ENCODE data around the gene PEX26. TPM values are rescaled to one million over a fixed set of nuclear protein-coding genes. Genes with fewer than 3 reads are reported as not detected.
"Not testable (repeated sequence)": the region's sequence is repeated elsewhere in the genome, so short reads cannot be mapped to it uniquely, and the experiment has no call there.

PEX26 gene
- total RNA-seq, 3 donors from 2014 or later = 51.3 to 68.3 (median 58.2) TPM

DNA sequence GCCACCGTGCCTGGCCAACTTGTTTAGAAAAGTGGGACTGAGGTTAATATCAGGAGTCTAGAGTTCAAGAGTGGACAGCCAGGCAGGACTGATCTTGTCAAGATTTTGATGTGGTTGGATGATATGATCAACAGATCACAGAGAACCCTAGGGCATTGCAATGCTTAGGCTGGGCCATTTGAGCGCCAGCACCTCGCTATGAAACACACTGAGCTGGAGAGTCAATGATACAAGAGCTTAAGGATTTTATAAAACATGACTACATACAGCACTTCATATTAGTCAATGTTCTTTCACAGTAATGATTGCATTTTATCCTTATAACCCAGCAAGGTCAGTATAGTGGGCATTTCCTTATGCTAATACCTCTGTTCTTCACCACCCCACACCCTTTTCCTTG is 15.4 kb upstream of the PEX26 start:
- H3K36me3 Mint-ChIP-seq (ENCODE audit: insufficient read depth) = no peaks in the 10 kb centered on the region
- ATAC-seq (no peak), DNase-seq (no peak)
- no peaks in the 10 kb centered on the region for H3K9me3 Mint-ChIP-seq
- H3K4me1 Mint-ChIP-seq (ENCODE audit: low read depth) = peaks cover 4% of the 10 kb centered on the region
- H3K4me3 Mint-ChIP-seq = no peak overlapping the region
- peaks cover 38% of the 10 kb centered on the region for H3K27me3 Mint-ChIP-seq (ENCODE audit: low read depth)

DNA sequence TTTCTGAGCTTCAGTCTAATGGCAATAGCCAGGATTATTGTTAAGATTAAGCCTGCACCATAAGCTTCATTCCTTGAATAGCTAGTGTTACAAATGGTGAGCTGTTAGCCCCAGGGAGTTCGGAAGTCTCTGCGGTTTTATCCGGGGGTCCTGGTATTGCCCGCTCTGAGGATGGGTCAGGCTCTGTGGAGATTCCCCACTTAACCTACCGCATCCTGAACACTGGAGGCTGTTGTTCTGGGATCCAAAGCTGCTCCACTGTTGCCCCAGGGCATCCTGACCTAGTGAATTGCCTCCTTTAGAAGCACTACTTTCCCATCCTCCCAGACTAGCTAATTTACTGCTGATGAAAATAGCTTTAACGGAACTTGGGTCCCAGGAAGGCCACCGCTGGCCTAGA is 14.5 kb upstream of the PEX26 start:
- no peaks in the 10 kb centered on the region for H3K36me3 Mint-ChIP-seq (ENCODE audit: insufficient read depth)
- H3K4me1 Mint-ChIP-seq (ENCODE audit: low read depth) = peaks cover 4% of the 10 kb centered on the region

GRCh38 chr22:18063715-18064114 is 14.1 kb upstream of the PEX26 start:
- H3K4me1 Mint-ChIP-seq (ENCODE audit: low read depth); H3K36me3 Mint-ChIP-seq (ENCODE audit: insufficient read depth); H3K4me3 Mint-ChIP-seq; DNase-seq; ATAC-seq; H3K9me3 Mint-ChIP-seq: not testable (repeated sequence)
- H3K27me3 Mint-ChIP-seq (ENCODE audit: low read depth) = peaks cover 43% of the 10 kb centered on the region

More for the DNA sequence above, 14.5 kb upstream of the PEX26 start:
- Mint-ChIP-seq H3K4me3 (no peak overlapping the region), H3K9me3 (no peaks in the 10 kb centered on the region), H3K27me3 (ENCODE audit: low read depth) (peaks cover 43% of the 10 kb centered on the region)
- DNase-seq = no peak
- ATAC-seq = no peak

GRCh38 chr22:18064636-18065035 is 13.2 kb upstream of the PEX26 start:
- Mint-ChIP-seq H3K36me3 (ENCODE audit: insufficient read depth) (no peaks in the 10 kb centered on the region), H3K9me3 (no peaks in the 10 kb centered on the region), H3K4me1 (ENCODE audit: low read depth) (peaks cover 4% of the 10 kb centered on the region), H3K4me3 (no peak overlapping the region), H3K27me3 (ENCODE audit: low read depth) (peaks cover 40% of the 10 kb centered on the region)
- ATAC-seq (no peak), DNase-seq (no peak)

GRCh38 chr22:18065256-18065655 is 12.5 kb upstream of the PEX26 start:
- Mint-ChIP-seq H3K9me3 (no peaks in the 10 kb centered on the region), H3K27me3 (ENCODE audit: low read depth) (peaks cover 40% of the 10 kb centered on the region), H3K4me3 (no peak overlapping the region), H3K4me1 (ENCODE audit: low read depth) (peaks cover 4% of the 10 kb centered on the region), H3K36me3 (ENCODE audit: insufficient read depth) (no peaks in the 10 kb centered on the region)
- no peak for DNase-seq
- no peak for ATAC-seq

GRCh38 chr22:18066181-18066859 is 11.5 kb upstream of the PEX26 start:
- Mint-ChIP-seq H3K27me3 (ENCODE audit: low read depth) (peaks cover 38% of the 10 kb centered on the region), H3K36me3 (ENCODE audit: insufficient read depth) (no peaks in the 10 kb centered on the region), H3K4me1 (ENCODE audit: low read depth) (peaks cover 4% of the 10 kb centered on the region), H3K9me3 (no peaks in the 10 kb centered on the region), H3K4me3 (no peak overlapping the region)
- DNase-seq = no peak
- no peak for ATAC-seq

- ATAC-seq = no peak
- Mint-ChIP-seq H3K9me3 (no peaks in the 10 kb centered on the region), H3K36me3 (ENCODE audit: insufficient read depth) (no peaks in the 10 kb centered on the region), H3K4me1 (ENCODE audit: low read depth) (peaks cover 4% of the 10 kb centered on the region), H3K27me3 (ENCODE audit: low read depth) (peaks cover 37% of the 10 kb centered on the region), H3K4me3 (no peak overlapping the region)
- no peak for DNase-seq
These were observed 10.7 kb upstream of the PEX26 start for GRCh38 chr22:18067121-18067520.

DNA sequence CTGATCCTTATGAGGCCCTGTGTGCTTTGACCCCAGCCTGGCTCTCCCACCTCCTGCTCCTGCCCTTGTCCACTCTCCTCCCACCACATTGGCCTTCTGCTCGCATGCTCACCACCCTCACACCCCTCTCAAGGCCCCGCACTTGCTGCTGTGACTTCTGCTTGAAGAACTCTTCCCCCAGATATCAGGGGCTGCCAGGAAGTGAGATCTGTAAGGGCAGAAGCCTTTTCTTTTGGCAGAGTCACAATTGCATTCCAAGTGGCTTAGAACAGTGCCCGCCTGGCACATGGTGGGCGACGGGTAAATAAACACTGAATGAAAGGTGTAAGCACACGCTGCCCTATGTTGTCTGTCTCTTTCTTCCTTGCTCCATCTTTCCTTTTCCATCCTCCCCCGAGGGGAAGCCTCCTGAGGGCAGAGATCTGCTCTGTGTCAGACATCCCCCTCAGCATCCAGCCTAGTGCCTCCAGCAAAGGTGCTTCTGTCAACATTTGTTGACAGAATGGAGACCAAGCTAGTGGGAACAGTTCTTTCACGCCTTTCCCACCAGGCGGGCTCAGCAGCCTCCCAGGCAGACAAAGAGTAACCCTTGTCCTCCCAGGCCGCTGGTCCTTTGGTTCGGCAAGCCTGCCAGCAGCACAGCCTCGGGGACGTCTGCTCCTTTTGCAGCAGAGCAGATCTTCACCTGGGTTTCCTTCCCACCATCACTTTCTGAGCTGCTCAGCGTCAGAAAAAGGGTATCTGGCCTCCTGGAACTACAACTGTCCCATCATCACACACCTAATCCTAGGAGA is 10.0 kb upstream of the PEX26 start:
- H3K4me1 Mint-ChIP-seq (ENCODE audit: low read depth) = peaks cover 4% of the 10 kb centered on the region
- DNase-seq (no peak), ATAC-seq (no peak)
- H3K27me3 Mint-ChIP-seq (ENCODE audit: low read depth) = peaks cover 37% of the 10 kb centered on the region
- H3K9me3 Mint-ChIP-seq = no peaks in the 10 kb centered on the region
- no peaks in the 10 kb centered on the region for H3K36me3 Mint-ChIP-seq (ENCODE audit: insufficient read depth)
- no peak overlapping the region for H3K4me3 Mint-ChIP-seq

DNA sequence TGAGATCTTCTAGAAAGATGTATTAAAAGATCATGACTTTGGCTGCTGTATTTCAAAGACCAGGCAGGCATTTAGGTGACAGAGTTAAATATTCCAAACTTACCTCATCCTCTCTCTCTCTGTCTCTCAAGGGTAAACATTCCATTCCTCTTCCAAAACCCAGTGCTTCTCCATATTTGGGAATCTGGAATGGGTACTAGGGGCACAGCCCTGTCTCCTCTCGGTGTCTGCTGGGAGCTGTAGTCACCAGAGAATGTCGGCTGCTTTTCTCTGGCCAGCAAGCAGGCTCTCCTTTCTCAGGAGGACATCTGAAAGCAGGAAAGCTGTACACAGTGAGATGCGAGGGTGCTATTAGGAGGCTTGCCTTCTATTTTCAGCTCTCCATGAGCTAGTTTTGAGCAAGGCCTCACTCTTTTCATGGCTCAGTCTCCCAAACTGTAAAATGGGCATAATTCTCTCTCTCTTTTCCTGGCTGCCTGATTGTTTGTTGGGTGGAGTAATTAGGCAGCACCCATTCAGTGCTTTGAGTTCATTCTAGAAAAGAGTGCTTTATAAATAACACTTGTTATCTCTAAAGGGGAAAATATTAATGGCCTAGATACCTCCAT is 9.3 kb upstream of the PEX26 start:
- peaks cover 4% of the 10 kb centered on the region for H3K4me1 Mint-ChIP-seq (ENCODE audit: low read depth)
- no peaks in the 10 kb centered on the region for H3K36me3 Mint-ChIP-seq (ENCODE audit: insufficient read depth)
- no peak overlapping the region for H3K4me3 Mint-ChIP-seq
- peaks cover 37% of the 10 kb centered on the region for H3K27me3 Mint-ChIP-seq (ENCODE audit: low read depth)
- DNase-seq = no peak
- ATAC-seq = no peak
- H3K9me3 Mint-ChIP-seq = no peaks in the 10 kb centered on the region

DNA sequence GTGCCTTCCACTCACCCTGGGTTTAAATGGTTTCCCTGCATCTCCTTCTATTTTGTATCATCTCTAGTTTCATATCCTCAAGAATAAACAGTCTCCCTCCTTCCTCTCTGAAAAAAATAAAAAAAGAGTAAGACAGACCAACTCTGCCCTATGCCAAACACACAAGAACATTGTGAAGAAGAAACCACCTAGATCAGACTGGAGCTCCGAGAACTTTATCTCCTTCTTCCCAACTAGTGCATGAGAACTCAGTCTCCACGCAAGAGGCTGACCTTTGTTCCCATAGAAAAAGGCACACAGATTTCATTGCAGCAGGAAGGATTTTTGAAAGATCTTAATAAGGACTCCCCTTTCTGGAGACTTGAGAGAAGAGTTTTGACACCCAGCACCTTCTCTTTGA is 8.7 kb upstream of the PEX26 start:
- Mint-ChIP-seq H3K36me3 (ENCODE audit: insufficient read depth) (no peaks in the 10 kb centered on the region), H3K27me3 (ENCODE audit: low read depth) (peaks cover 37% of the 10 kb centered on the region), H3K4me3 (no peak overlapping the region), H3K4me1 (ENCODE audit: low read depth) (peaks cover 4% of the 10 kb centered on the region), H3K9me3 (no peaks in the 10 kb centered on the region)
- no peak for DNase-seq
- no peak for ATAC-seq

DNA sequence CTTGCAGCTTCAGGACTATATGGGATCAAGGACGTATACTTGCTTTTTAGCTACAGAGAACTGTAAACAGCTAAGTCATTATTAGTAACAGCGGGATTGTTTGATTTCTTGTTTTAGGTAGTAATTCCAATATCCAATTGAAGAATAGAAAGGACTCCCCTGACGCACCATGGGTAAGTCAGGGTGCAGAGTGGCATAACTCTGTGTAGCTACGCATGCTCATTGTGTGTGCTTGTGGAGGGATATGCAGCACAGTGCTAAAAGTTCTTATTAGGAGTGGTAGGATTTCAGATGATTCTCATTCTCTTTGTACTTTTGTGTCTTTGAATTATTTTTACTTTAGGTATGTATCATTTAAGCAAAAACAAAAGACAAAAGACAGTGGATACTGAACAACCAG is 7.7 kb upstream of the PEX26 start:
- DNase-seq (no peak), ATAC-seq (no peak)
- Mint-ChIP-seq H3K4me1 (ENCODE audit: low read depth) (peaks cover 4% of the 10 kb centered on the region), H3K9me3 (no peaks in the 10 kb centered on the region), H3K4me3 (no peak overlapping the region), H3K36me3 (ENCODE audit: insufficient read depth) (no peaks in the 10 kb centered on the region), H3K27me3 (ENCODE audit: low read depth) (peaks cover 27% of the 10 kb centered on the region)

- H3K4me1 Mint-ChIP-seq (ENCODE audit: low read depth) = peaks cover under 1% of the 10 kb centered on the region
- peaks cover 20% of the 10 kb centered on the region for H3K27me3 Mint-ChIP-seq (ENCODE audit: low read depth)
- H3K9me3 Mint-ChIP-seq = no peaks in the 10 kb centered on the region
- H3K4me3 Mint-ChIP-seq = no peak overlapping the region
- ATAC-seq (no peak), DNase-seq (no peak)
- no peaks in the 10 kb centered on the region for H3K36me3 Mint-ChIP-seq (ENCODE audit: insufficient read depth)
These were observed 7.1 kb upstream of the PEX26 start for GRCh38 chr22:18070556-18071306.

- not testable (repeated sequence) for ATAC-seq; H3K9me3 Mint-ChIP-seq; H3K4me1 Mint-ChIP-seq (ENCODE audit: low read depth); DNase-seq; H3K36me3 Mint-ChIP-seq (ENCODE audit: insufficient read depth); H3K4me3 Mint-ChIP-seq
- H3K27me3 Mint-ChIP-seq (ENCODE audit: low read depth) = peaks cover 13% of the 10 kb centered on the region
These were observed 6.4 kb upstream of the PEX26 start for GRCh38 chr22:18071307-18071967.

GRCh38 chr22:18071968-18072310 is 5.9 kb upstream of the PEX26 start:
- Mint-ChIP-seq H3K4me1 (ENCODE audit: low read depth) (peaks cover 9% of the 10 kb centered on the region), H3K27me3 (ENCODE audit: low read depth) (peaks cover 9% of the 10 kb centered on the region), H3K36me3 (ENCODE audit: insufficient read depth) (no peaks in the 10 kb centered on the region), H3K9me3 (no peaks in the 10 kb centered on the region), H3K4me3 (no peak overlapping the region)
- DNase-seq = no peak
- ATAC-seq = no peak

All from activated T-cell treated with anti-CD3 and anti-CD28 coated beads, Interleukin-2, amount 50 U/mL, for 4 hours (primary cell).